Stimulated activated CD8-positive, alpha-beta memory T cell treated with anti-CD3 and anti-CD28 coated beads, Interleukin-7, amount 100 ng/mL, for 4 hours (primary cell): ENCODE data around the gene WFIKKN2.
"Not testable (repeated sequence)": the region's sequence is repeated elsewhere in the genome, so short reads cannot be mapped to it uniquely, and the experiment has no call there.

ENCODE experiments used
- DNase-seq, 2 donors: peaks; one replicate each; pipeline ENCODE4 v3.0.0-alpha.2; 2020; ENCODE audit warnings: low read depth in 2 of 2

Gene WFIKKN2

DNA sequence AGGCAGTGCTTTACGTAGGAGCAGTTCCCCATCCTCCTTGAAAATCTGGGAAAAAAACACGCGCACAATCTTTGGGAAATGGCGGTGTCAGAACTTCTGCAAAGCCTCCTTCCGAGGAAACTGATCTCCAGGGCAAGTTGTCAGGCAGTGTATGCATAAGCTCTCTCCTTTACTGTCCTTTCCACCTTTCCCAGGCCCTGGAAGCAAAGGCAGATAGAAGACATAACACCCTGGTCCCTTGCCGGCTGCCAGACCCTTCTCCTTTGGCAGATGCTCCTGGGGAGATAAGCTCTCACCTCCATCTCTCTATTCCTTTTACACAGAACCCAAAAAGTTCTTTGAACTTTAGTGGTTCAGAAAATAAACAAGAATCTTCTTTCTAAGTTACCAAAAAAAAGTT lies 18.4 kb downstream of the WFIKKN2 start:
- no peak for DNase-seq

DNA sequence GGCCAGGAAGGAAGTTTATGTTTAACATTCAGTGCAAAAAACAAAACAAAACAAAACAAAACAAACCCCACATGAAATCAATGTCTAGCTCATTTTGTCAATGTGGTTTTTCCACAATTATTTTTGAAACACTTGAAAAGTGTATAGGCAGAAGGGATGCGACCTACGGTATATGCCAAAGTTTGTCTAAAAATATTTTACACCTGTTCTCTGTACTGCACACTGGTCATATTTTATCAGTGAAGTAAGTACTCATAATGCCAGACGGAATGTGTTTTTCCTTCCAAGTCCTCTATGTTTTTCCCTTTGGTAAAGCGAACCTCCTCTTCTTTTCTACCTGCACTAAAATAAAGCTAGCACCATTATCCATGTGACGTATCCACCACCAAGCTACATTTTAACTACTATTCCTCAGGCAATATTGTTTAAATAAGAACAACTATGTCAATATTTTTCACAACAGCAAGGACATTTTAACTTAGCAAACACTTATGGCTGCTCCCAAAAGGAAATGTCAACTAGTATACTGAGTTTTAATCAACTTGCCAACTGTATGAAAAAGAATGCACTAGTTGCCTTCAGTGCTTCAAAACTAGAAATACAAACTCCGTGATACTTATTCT lies 20.4 kb downstream of the WFIKKN2 start:
- no peak for DNase-seq

DNA sequence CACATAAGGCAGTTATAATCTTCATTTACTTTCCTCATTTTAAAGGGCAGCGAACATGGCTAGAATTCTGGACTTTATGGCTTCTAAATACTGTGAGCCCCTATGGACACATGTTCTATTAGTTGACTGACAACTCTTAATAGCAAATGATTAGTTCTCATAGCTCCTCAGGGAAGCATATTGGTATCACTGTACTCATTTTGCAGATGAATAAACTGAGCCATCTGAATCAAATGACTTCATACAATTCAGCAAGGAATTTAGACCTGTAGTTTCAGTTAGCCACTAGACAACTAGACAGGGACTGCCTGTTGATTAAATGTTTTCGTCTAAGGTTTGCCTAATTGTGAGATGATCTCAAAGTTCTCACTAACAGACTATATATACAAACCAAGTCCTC lies 21.0 kb downstream of the WFIKKN2 start:
- no peak for DNase-seq

DNA sequence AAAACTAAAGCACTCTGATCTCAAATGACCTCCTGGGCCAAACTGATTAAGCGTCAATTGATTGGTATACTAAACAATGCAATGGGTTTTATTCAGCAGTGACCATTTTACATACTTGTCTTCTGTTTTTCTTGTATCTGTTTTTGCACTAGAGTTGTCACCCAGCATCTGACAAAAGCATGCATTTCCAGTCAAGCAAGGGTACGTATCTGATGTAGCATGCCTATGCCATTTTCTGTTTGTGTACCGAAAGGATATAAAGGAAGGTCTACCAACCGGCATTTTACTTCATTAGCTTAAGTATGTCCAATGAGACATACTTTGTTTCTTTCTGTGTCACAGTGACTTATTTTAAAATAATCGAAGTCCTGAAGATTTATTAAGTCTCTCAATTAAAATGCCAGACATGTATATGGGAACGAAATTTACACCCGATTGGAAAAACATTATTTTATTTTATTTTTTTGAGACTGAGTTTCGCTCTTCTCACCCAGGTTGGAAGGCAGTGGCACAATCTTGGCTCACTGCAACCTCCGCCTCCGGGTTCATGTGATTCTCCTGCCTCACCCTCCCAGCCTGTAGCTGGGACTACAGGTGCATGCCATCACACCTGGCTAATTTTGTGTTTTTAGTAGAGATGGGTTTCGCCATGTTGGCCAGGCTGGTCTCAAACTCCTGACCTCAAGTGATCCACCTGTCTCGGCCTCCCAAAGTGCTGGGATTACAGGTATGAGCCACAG lies 23.3 kb downstream of the WFIKKN2 start:
- DNase-seq = no peak

DNA sequence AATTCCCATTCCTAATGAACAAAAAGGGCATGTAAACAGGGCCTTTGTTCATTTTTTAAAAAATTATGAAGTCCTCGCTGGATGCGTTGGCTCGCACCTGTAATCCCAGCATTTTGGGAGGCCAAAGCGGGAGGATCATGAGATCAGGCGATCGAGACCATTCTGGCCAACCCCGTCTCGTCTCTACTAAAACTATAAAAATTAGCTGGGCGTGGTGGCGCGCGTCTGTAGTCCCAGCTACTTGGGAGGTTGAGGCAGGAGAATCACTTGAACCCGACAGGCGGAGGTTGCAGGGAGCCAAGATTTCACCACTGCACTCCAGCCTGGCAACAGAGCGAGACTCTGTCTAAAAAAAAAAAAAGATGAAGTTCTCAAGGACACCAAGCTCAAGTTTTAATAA lies 24.3 kb downstream of the WFIKKN2 start:
- DNase-seq = not testable (repeated sequence)

DNA sequence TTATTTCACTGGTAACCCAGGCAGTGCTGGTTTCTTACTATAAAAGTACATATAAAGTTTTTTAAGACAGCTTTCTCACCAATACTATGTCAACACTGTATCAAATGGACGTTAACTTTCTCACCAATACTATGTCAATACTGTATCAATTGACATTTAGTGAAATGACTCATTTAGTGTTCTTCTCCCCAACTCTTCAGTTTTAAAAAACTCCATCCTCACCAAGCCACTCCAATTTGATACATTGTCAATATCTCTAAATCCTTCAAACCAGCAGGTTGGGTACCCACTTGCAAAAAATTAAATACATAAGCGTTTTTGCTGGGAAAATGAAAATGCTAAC lies 25.9 kb downstream of the WFIKKN2 start:
- DNase-seq = no peak

DNA sequence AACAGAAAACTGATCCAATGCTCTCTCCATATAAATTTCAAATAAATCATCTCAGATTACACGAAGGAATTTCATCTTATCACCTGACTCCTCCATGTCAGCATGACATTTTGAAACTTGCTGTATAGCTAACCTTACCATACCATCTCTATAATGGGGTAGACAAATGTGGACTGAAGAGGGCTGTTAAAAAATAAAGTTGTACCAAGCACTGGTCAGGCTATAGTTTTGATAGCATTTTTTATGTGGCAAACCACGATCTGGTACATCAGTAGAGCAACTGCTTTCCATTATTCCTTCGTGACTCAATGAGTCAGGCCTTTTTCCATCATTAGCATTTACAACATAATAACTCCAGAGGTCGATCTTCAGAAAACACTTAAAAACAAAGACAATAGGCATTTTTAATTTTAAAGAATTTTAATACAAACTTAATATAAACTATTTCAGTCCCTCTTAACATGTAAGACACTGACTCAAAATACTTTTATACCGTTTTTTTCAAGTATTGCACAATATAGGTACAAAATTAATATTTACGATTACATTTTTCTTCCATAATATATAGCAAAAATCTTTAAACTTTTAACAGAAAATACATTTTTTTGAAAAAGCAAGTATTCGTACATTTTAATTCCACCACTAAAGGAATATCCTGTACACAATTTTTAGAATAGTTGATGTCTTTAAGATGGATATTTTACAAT lies 26.6 kb downstream of the WFIKKN2 start:
- no peak for DNase-seq

DNA sequence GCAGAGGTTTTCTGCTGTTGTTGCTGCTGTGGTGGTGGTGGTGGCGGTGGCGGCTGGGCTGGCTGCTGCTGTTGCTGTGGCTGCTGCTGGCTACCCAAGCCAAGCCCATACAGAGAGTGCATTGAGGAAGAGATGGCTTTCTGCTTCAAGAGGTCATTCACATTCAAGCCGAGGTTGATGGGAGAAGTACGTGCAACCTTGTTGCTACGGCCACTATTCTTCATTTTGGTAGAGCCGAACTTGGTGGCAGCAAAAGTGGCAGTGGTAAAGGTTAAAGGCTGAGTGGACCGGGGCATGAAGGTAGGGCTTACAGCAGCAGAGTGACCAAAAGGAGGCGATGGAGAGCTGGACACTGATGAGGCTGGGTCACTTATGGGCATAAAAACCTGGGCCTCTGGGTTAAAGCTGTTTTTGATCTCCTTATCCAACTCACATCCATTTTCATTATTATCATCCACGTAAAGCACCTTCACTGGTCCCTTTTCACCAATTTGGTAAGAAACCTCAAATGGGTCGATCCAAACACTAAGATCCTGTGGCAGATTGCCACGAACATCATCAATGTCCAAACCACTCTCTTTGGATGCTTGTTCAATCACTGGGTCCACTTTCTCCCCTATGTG lies 27.9 kb downstream of the WFIKKN2 start:
- no peak for DNase-seq

DNA sequence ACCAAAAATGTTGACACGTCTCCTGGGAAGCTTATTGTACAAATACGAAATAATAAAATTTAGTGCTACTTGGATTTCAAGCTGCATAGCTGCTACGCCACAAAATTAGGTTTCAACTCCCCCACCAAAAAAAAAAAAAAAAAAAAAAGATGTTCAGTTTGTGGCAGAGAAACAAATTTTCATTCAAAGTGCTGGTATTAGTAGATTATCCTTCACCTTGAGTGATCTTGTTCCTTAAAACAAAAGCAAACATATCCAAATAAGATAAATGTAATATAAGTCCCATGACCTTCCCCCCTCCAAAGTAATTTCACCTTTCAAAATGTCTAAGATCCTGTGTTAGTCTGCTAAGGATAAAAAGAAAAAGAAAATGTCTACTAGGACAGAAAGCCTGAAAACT lies 28.5 kb downstream of the WFIKKN2 start:
- DNase-seq = no peak

DNA sequence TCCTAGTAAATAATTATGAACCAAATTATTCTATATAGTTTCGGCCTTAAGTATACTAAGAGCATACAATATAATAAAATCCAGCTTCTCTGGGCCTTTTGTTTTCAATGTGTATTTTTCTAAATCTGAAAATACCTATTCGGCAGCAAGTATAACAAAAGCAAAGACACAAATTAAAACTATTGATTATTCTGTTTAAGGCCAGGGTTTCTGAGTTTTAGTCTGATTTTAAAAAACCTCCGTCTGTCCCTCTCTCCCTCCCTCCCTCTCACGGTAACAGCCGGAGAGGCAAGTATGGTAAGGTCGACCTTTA lies 29.3 kb downstream of the WFIKKN2 start:
- no peak for DNase-seq

DNA sequence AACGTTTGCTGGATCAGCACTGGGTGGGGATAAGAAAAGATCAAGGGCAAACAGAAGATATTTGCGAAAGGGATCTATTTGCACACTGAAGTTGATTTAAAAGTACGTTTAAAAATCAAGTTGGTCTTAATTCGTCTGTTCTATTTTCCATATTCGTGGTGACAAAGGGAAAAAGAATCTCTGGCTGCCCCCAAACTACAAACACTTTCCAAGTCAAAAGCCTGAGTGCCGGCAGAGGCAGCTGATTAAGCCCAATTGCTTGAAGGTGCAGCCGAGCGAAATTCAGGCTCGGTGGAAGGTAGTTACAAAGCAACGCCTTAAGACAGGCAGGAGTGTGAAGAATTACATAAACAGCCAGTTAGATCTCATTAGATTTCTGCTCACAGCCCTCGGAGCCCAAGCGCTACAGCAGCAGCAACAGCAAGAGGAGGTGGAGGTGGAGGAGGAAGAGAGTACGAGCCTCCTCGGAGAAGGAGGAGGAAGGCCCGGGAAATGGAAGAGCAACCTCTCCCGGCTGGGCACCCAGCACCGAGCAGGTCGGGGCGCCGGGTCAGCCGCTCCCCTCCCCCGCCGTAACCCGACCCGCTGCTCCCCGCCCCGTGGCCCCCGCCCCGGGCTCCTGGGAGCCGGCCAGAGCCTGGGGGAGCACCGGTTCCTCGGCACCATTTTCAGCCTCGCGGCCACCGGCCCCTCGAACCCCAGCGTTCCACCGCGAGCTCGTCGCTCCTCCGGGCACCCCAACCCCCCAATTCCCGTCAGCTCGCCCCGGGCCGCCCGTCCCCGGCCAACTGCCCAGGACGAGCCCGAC lies 29.9 kb downstream of the WFIKKN2 start:
- peak in 1 of 2 donors; percentile 35 for DNase-seq

DNA sequence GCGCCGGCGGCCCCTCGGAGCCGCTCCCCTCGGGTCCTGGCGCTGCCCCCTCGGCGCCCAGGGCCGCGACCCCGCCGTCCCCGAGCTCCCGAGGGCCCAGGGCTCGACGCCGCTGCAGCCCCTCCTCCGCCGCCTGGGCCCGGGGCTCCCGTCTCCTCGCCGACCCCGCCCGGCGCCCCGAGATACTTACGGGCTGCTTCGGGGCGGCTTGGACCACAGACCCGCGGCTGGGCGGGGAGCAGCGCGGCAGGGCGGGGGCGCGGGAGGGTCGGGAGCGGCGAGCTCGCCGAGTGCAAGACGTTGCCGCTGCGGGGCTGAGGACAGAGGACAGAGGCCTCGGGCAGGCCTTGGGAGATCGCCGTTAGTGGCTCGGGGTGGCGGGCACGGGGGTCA lies 30.5 kb downstream of the WFIKKN2 start:
- DNase-seq = no peak

DNA sequence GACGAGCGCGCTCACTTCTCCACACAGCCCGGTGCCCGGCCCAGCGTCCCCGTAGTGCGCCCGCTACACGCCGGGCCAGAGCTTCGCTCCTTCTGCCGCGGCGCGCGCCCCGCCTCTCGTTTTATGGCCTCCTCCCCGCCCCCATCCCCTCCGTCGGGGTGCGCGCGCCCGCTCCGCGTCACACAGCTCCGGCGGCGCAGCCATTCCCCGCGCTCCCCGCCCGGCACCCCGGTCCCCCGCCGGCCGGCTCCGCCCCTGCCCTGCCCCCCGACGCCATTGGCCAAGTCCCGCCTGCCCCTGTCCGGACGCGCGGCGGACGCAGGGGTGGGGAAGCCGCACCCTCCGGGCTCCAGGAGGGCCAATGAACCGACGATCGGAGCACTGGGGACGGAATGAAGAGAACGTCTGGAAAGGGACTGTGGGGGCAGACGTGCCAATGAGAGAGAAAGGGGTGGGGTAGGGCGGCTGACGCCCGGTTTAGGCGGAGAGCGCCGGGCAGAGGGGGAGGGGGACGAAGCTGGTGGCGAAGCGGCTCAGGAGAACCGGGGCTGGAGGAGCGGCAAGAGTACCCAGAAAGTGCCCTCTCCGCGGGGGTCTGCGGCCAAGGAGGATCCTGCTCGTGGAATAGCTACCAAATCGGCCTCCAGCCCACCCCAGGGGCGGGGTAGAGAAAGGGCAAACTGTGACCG lies 31.0 kb downstream of the WFIKKN2 start, which contains the start of gene TOB1:
TOB1 (minus strand) TSS at position 94 of the 689 bp plus-strand sequence. CDS start 2,337 bp downstream, outside the sequence.
- peak; percentile 85 to 93 for DNase-seq

DNA sequence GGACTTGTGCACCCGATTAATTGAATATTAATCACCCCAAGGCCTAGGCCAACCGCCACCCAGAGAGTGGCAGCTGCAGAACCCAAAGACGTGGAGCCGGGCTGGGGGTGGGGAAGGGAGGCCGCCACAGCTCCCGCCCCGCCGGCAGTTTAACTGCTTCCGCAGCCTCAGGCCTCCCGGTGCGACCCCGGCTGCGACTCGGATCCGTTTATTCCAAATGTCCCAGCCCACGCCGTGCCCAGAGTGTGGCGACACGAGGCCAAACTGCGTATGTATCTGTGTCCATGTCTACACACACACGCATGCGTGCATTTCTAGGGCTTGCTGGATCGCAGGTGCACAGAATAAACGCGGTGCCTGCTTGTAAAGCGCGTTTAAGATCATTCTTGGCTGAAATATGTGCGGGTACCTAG lies 31.6 kb downstream of the WFIKKN2 start:
- peak in 1 of 2 donors; percentile 39 for DNase-seq

DNA sequence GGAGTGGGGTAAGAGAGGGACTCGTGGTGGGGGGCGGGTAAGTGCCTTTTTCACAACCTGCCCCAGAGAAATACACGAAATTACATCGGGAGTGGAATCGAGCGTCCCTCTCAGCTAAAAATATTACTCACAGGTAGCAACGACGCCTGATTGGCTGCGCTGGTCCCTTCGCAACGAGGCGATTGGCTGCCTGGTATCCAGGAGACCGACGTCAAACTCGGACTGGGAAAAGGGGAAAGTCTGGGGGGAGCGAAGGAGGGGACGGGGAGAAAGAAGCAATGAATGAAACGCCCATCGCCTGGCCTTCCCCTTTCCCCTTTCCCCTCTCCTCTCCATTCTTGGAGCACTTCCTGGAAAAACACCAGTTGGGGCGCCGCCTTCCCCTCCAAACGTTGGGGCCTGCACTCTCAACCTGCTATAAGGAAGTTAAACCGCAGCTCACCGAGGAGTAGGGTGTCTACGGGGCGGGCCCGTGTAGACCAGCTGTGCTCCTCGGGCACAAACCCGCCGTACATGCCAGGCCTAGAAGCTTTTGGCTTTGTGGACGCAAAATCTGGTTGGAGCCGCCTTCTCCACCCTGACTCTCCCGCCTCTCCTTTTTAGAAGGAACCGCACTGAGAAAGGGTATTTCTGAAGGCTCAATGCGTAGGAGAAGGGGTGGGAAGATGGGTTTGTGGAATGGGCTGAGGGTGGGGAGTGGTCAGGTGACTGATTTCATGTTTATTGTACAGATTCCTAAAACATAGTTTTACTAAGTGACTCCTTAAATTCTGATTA lies 32.2 kb downstream of the WFIKKN2 start:
- DNase-seq = peak; percentile 66 to 70

DNA sequence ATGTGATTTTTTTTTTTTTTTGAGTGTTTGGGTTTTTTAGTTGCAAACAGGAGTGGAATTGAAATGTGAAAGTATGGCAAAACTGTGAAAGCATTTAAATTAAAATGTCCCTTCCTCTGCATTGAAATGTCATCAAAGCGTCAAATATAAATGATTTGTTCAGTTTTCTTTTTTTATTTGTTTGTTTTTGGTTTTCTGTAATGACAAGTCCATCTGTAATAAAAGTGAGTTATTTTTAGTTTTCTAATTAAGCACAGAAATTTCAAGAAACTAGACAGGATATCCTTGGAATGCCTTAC lies 32.7 kb downstream of the WFIKKN2 start:
- DNase-seq = no peak

DNA sequence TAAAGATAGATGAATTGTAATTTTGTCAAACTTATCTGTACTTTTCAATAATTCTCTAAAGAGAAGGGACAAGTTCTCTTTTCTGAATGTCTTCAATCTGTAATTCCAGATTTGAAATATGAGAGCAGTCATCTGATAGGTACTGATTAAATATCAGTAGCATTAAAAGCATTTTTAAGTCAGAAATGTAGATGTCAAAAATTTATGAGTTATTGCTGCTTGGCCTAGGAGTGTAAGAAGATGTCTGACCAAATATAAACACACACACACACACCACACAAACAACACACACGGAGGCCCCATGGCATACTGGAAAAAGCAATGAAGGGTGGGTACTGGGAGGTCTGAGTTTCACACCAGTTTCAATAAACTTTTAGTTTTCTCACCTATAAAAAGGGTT lies 33.2 kb downstream of the WFIKKN2 start:
- DNase-seq = no peak

DNA sequence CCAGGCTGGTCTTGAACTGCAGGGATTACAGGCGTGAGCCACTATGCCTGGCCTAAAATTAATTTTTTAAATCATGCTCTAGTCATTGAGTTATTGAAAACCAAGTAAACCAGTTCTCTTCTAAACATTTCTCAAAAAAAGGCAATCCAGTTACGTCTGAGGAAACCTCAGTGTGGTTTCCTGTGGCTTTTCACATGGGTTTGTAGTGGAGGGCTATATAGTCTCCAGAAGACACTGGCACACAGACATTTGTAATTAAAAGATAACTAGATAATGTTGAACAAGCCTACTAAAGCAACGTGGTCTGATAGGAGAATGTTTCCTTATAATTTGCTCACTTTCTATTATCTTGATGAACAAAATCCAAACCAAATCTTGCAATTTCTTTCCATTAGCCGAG lies 36.0 kb downstream of the WFIKKN2 start:
- peak; percentile 33 to 44 for DNase-seq

DNA sequence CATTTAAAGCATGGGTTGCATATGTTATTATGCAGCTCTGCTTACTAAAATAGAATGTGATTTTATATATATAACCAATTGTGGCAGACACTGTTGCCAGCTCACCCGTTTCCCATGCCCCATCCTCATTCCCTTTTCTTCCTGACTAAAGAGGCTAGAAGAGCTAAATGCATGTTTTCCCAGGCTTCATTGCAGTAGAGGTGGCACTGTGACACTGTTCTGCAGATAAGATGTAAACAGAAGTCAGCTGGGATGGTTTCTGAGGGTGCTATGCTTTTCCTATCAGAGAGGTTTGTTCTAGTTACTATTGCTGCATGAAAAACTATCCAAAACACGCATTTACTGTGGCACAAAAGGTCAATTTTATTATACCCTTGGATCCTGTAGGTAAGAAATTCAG lies 36.5 kb downstream of the WFIKKN2 start:
- DNase-seq = no peak

DNA sequence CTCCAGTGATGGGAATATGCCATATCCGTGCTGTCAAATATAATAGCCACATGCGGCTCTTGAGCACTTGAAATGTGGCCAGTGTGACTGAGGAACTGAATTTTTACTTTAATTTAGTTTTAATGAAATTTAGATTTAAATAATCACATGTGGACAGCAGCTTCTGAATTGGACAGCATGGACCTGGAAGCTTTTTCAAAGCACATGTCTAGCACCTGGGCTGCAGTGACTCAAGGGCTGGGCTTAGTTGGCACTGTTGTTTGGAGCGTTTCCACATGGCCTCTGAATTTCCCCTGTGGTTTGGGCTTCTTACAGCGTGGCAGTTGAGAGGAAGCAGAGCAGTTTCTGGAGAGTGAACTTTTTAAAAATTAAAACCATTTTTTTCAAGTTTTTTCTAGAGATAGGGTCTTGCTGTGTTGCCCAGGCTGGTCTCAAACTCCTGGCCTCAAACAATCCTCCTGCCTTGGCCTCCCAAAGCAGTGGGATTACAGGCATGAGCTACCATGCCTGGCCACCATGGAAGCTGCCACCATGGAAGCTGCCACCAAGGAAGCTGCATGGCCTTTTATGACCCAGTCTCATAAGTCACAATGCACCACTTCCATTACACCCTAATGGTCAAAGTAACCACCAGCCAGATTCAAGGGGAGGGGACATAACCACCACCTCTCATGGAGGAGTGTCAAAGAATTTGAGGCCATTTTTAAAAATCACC lies 37.5 kb downstream of the WFIKKN2 start:
- peak; percentile 33 to 41 for DNase-seq
